OCI-LY1 (cell line): ENCODE measurements around the gene ST3GAL2.
A peak's percentile ranks its signal among the peaks of the same experiment; 100 is the strongest.

Source experiments
- H2AFZ ChIP-seq: fragments of 200-600 bp; sonication (generic), shearing (Covaris generic); 2 replicates; pipeline ENCODE4 v1.6.0; 2014; ENCODE audit warnings: antibody characterized with exemption, mild to moderate bottlenecking, low read length
- H3F3A ChIP-seq: fragments of 200-600 bp; sonication (generic), shearing (Covaris generic); 2 replicates; pipeline ENCODE4 v1.6.0; 2014; ENCODE audit warnings: mild to moderate bottlenecking, antibody characterized with exemption, low read length, moderate library complexity; ENCODE audit not compliant: insufficient read depth
- H3K27ac ChIP-seq: fragments of 200-600 bp; sonication (generic); 2 replicates; pipeline ENCODE4 v1.5.1; 2014; ENCODE audit warnings: low read length, mixed run types, mild to moderate bottlenecking, low read depth; ENCODE audit not compliant: poor library complexity, severe bottlenecking
- H3K27me3 ChIP-seq: fragments of 200-600 bp; sonication (generic); 2 replicates; pipeline ENCODE4 v1.6.0; 2014; ENCODE audit warnings: antibody characterized with exemption, mild to moderate bottlenecking, low read length, moderate library complexity; ENCODE audit not compliant: insufficient read depth
- H3K36me3 ChIP-seq: fragments of 200-600 bp; sonication (generic); 2 replicates; pipeline ENCODE4 v1.6.1; 2014; ENCODE audit warnings: mild to moderate bottlenecking, antibody characterized with exemption, low read length, moderate library complexity, mixed read lengths; ENCODE audit not compliant: insufficient read depth
- H3K4me1 ChIP-seq: fragments of 200-600 bp; sonication (generic); 2 replicates; pipeline ENCODE4 v1.5.1; 2014; ENCODE audit warnings: mild to moderate bottlenecking, low read length, moderate library complexity; ENCODE audit not compliant: insufficient read depth, severe bottlenecking
- H3K4me2 ChIP-seq: fragments of 200-600 bp; sonication (generic), shearing (Covaris generic); 2 replicates; pipeline ENCODE4 v1.6.1; 2014; ENCODE audit warnings: low read length
- H3K4me3 ChIP-seq: fragments of 200-600 bp; sonication (generic); 2 replicates; pipeline ENCODE4 v1.5.1; 2014; ENCODE audit warnings: low read length, low read depth, mild to moderate bottlenecking, mixed read lengths; ENCODE audit not compliant: poor library complexity, severe bottlenecking
- H3K79me2 ChIP-seq: fragments of 200-600 bp; shearing (Covaris generic); 2 replicates; pipeline ENCODE4 v1.6.1; 2016; ENCODE audit warnings: mixed run types, low read length, mixed read lengths; ENCODE audit not compliant: insufficient read depth
- H3K9ac ChIP-seq: fragments of 200-600 bp; sonication (generic), shearing (Covaris generic); 2 replicates; pipeline ENCODE4 v1.6.1; 2014; ENCODE audit warnings: mild to moderate bottlenecking, low read length, mixed read lengths
- H3K9me2 ChIP-seq: fragments of 200-600 bp; sonication (generic), shearing (Covaris generic); 2 replicates; pipeline ENCODE4 v1.6.1; 2014; ENCODE audit warnings: low read depth, mild to moderate bottlenecking, low read length, mixed read lengths
- H3K9me3 ChIP-seq: fragments of 200-600 bp; shearing (Covaris generic); 2 replicates; pipeline ENCODE4 v1.6.1; 2014; ENCODE audit warnings: low read length, mixed read lengths
- H4K20me1 ChIP-seq: fragments of 200-600 bp; sonication (generic), shearing (Covaris generic); 2 replicates; pipeline ENCODE4 v1.6.0; 2016; ENCODE audit warnings: mild to moderate bottlenecking, low read length; ENCODE audit not compliant: insufficient read depth
- EZH2 ChIP-seq: fragments of 200-600 bp; sonication (generic), shearing (Covaris generic); IDR thresholded peaks from 2 replicates; pipeline ENCODE4 v1.8.0; 2017; ENCODE audit warnings: borderline replicate concordance, mixed run types, mild to moderate bottlenecking, antibody characterized with exemption, low read length, moderate library complexity, mixed read lengths
- TF ChIP-seq, protein P1 (sequence below): fragments of 200-600 bp; sonication (generic), shearing (Covaris generic); IDR thresholded peaks from 2 replicates; pipeline ENCODE4 v1.5.1; 2017; ENCODE audit warnings: mild to moderate bottlenecking, antibody characterized with exemption, low read length, moderate library complexity, mixed read lengths

ST3GAL2 gene

DNA sequence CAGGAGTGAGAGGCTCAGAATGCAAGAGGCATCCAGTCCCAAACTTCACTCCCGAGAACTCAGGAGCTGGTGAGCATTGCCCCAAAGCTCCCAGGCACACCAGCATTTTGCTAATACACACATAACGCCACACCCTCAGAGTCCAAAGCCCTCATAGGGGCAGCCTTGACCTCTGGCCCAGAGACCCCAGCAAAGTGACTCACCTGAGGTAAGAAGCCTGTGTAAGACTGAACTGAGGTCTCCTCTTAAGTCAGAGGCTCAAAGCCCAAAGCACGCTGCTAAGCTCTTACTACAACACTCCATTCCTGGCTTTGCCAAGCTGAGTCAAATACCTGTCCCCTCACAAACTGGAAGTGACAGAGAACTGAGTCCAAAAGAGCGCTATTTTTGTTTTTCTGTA lies 16.4 kb downstream of the ST3GAL2 start:
- no peaks in the 10 kb centered on the region for H3K36me3 ChIP-seq
- H3K27me3 ChIP-seq, result no peaks in the 10 kb centered on the region
- H3K79me2 ChIP-seq, result no peaks in the 10 kb centered on the region
- H3K9ac ChIP-seq, result no peak overlapping the region
- TF ChIP-seq, protein P1, sequence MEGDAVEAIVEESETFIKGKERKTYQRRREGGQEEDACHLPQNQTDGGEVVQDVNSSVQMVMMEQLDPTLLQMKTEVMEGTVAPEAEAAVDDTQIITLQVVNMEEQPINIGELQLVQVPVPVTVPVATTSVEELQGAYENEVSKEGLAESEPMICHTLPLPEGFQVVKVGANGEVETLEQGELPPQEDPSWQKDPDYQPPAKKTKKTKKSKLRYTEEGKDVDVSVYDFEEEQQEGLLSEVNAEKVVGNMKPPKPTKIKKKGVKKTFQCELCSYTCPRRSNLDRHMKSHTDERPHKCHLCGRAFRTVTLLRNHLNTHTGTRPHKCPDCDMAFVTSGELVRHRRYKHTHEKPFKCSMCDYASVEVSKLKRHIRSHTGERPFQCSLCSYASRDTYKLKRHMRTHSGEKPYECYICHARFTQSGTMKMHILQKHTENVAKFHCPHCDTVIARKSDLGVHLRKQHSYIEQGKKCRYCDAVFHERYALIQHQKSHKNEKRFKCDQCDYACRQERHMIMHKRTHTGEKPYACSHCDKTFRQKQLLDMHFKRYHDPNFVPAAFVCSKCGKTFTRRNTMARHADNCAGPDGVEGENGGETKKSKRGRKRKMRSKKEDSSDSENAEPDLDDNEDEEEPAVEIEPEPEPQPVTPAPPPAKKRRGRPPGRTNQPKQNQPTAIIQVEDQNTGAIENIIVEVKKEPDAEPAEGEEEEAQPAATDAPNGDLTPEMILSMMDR, result no peak
- no peak for TF ChIP-seq EZH2
- peaks cover 28% of the 10 kb centered on the region for H3K4me1 ChIP-seq
- H3K4me3 ChIP-seq, result no peak overlapping the region
- no peaks in the 10 kb centered on the region for H3K9me3 ChIP-seq
- H3K9me2 ChIP-seq, result no peaks in the 10 kb centered on the region
- H3K4me2 ChIP-seq, result no peak overlapping the region
- peak overlapping the region; percentile 33 for H3K27ac ChIP-seq
- no peaks in the 10 kb centered on the region for H3F3A ChIP-seq
- H2AFZ ChIP-seq, result no peak overlapping the region
- no peaks in the 10 kb centered on the region for H4K20me1 ChIP-seq

DNA sequence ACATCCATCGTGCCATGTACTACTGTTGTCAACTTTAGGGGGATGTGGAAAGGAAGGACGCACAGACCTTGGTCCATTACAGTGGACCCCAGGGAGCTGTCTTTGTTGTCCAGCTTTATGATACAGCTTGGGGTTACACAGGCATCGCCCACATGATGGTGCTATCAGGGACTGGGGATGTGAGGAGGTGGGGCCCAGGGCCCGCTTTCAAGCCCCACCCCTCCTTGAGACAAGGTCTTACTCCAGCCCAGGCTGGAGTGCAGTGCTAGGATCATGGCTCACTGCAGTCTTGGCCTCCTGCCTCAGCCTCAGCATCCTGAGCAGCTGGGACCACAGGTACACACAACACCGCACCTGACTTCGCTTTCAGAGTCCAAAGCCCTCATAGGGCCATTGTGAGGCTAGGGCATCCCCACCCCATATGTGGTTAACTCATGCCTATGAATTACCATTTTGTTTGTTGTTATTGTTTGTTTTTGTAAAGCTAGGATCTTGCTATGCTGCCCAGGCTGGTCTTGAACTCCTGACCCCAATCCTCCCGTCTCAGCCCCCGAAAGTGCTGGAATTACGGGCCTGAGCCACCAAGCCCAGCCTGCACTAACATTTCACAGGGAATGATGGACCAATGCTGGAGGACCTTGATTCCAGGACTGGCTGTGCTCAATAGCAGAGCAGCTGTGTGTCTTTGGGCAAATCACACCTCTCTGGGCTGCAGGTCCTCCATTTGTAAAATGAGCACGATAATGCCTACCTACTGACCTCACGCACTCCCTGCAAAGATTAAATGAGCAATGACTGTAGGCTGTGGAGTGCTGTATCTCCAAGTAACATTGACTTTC lies 17.2 kb downstream of the ST3GAL2 start:
- Histone ChIP-seq H3K27me3 (no peaks in the 10 kb centered on the region), H4K20me1 (no peaks in the 10 kb centered on the region), H3K9ac (no peak overlapping the region), H3K9me2 (no peaks in the 10 kb centered on the region), H3K36me3 (no peaks in the 10 kb centered on the region), H3K4me3 (no peak overlapping the region), H3K79me2 (no peaks in the 10 kb centered on the region), H3K4me2 (no peak overlapping the region), H3K27ac (peak overlapping the region; percentile 33), H3K4me1 (peaks cover 36% of the 10 kb centered on the region), H3F3A (no peaks in the 10 kb centered on the region), H3K9me3 (no peaks in the 10 kb centered on the region), H2AFZ (no peak overlapping the region)
- TF ChIP-seq EZH2, result no peak
- TF ChIP-seq, protein P1, result no peak; the same call in 1 of the 2 replicates

DNA sequence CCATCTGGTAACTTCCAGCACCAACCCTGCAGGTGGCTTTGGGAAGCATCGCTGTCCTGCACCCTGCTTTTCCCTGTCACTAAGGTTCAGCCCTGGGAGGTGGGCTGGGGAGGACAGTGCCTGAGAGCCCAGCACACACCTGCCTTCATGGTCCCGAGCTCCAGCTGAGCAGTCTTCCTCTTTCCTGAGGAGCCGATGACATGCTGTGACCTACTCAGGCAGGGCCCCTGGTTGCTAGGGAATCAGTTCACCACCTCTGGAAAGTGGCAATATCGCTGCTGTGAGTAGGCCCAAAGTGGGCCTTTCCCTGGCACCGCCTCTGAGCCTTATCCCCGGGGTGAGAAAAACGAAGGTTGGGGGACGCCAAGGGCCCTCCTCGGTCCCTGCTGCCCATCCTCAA lies 17.9 kb downstream of the ST3GAL2 start:
- H3K79me2 ChIP-seq, result no peaks in the 10 kb centered on the region
- peaks cover 43% of the 10 kb centered on the region for H3K4me1 ChIP-seq
- no peak overlapping the region for H2AFZ ChIP-seq
- no peak overlapping the region for H3K27ac ChIP-seq
- H4K20me1 ChIP-seq, result no peaks in the 10 kb centered on the region
- no peaks in the 10 kb centered on the region for H3K36me3 ChIP-seq
- H3K9ac ChIP-seq, result no peak overlapping the region
- no peaks in the 10 kb centered on the region for H3K9me2 ChIP-seq
- no peaks in the 10 kb centered on the region for H3K9me3 ChIP-seq
- no peaks in the 10 kb centered on the region for H3K27me3 ChIP-seq
- H3K4me3 ChIP-seq, result no peak overlapping the region
- TF ChIP-seq, protein P1, result no peak
- TF ChIP-seq EZH2, result no peak
- H3K4me2 ChIP-seq, result no peak overlapping the region
- no peaks in the 10 kb centered on the region for H3F3A ChIP-seq
